ENCODE measurements around the gene OR51I1.

The OR51I1 gene

DNA sequence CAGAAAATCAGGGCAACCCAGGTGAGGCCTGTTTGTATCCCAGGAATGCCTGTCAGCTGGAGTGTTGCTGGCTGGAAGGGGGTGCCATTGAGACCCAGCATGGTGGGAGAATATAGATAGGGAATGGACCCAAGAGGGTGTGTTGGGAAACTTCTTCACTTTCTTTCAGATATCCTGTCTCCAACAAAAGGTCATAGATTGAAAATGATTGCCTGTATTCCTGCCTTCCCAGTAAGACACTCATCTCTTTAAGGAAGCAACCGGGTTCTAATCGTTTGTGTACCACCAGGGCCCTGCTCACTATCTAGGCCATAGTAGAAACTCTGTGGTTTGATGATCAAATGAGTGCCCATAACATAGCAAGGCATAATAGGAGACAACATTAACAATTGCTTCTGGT is at the start of gene OR51I1:
Gene OR51I1 (minus strand): TSS at position 101 of the 400 bp plus-strand sequence. CDS start 0 bp downstream, at position 101.
- H3K9ac ChIP-seq (ENCODE audit: low read length) = no peak within 1 kb of the TSS
- H3K9me3 ChIP-seq (ENCODE audit: control insufficient read depth, low read depth, low read length) = no peaks in the 10 kb centered on the region
- H3K4me1 ChIP-seq (ENCODE audit: control insufficient read depth, low read depth, low read length) = no peaks in the 10 kb centered on the region
- no peak within 1 kb of the TSS for H3K27ac ChIP-seq (ENCODE audit: low read length)
- H3K4me3 ChIP-seq (ENCODE audit: low read length) = no peak within 1 kb of the TSS
- no peaks in the 10 kb centered on the region for H3K36me3 ChIP-seq (ENCODE audit: control insufficient read depth, low read depth, low read length)
- no peaks in the 10 kb centered on the region for H3K27me3 ChIP-seq (ENCODE audit: control insufficient read depth, insufficient read depth, low read length)

DNA sequence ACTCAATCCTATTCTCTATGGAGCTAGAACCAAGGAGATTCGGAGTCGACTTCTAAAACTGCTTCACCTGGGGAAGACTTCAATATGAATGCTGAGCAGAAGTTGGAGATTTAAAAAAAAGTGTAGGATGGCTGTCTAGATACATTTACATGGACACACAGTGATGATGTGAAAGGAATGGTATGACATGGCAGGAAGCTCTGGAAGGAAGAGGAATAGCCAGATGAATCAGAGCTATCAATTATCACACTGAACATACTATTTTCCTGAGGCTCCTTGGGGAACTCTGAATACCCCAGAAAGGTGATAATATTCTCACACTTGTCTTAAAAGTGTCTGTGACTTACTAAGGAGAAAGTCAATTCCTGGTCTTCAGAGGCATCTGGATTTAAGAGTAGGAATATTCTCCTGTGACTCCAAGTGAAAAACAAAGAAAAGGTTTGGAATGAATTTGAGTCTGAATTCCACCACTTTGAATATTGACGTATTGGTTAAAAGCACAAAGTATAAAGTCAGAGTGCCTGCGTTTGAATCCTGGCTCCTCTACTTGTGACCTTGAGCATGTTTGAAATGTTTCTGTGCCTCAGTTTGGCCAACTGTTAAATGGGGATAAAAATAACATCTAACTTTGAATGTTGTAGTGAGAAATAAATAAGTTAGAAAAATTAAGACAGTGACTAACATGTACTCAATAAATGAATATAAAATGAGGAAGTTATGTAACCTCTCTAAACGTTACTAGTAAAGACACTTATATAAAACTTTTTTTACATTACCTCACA is 48.5 kb upstream of the OR51I1 start:
- Histone ChIP-seq H3K9ac (ENCODE audit: low read length) (no peak overlapping the region), H3K4me1 (ENCODE audit: control insufficient read depth, low read depth, low read length) (no peaks in the 10 kb centered on the region), H3K9me3 (ENCODE audit: control insufficient read depth, low read depth, low read length) (no peaks in the 10 kb centered on the region), H3K27me3 (ENCODE audit: control insufficient read depth, insufficient read depth, low read length) (no peaks in the 10 kb centered on the region), H3K27ac (ENCODE audit: low read length) (no peak overlapping the region), H3K36me3 (ENCODE audit: control insufficient read depth, low read depth, low read length) (no peaks in the 10 kb centered on the region), H3K4me3 (ENCODE audit: low read length) (no peak overlapping the region)

DNA sequence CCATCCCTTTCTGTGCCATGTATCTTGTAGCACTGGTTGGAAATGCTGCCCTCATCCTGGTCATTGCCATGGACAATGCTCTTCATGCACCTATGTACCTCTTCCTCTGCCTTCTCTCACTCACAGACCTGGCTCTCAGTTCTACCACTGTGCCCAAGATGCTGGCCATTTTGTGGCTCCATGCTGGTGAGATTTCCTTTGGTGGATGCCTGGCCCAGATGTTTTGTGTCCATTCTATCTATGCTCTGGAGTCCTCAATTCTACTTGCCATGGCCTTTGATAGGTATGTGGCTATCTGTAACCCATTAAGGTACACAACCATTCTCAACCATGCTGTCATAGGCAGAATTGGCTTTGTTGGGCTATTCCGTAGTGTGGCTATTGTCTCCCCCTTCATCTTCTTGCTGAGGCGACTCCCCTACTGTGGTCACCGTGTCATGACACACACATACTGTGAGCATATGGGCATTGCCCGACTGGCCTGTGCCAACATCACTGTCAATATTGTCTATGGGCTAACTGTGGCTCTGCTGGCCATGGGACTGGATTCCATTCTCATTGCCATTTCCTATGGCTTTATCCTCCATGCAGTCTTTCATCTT is 47.6 kb upstream of the OR51I1 start:
- H3K4me3 ChIP-seq (ENCODE audit: low read length) = no peak overlapping the region
- no peaks in the 10 kb centered on the region for H3K9me3 ChIP-seq (ENCODE audit: control insufficient read depth, low read depth, low read length)
- no peak overlapping the region for H3K27ac ChIP-seq (ENCODE audit: low read length)
- H3K36me3 ChIP-seq (ENCODE audit: control insufficient read depth, low read depth, low read length) = no peaks in the 10 kb centered on the region
- H3K27me3 ChIP-seq (ENCODE audit: control insufficient read depth, insufficient read depth, low read length) = no peaks in the 10 kb centered on the region
- no peaks in the 10 kb centered on the region for H3K4me1 ChIP-seq (ENCODE audit: control insufficient read depth, low read depth, low read length)
- no peak overlapping the region for H3K9ac ChIP-seq (ENCODE audit: low read length)

- no peak within 1 kb of the TSS for H3K9ac ChIP-seq (ENCODE audit: low read length)
- H3K27ac ChIP-seq (ENCODE audit: low read length) = no peak within 1 kb of the TSS
- H3K36me3 ChIP-seq (ENCODE audit: control insufficient read depth, low read depth, low read length) = no peaks in the 10 kb centered on the region
- no peak within 1 kb of the TSS for H3K4me3 ChIP-seq (ENCODE audit: low read length)
- no peaks in the 10 kb centered on the region for H3K4me1 ChIP-seq (ENCODE audit: control insufficient read depth, low read depth, low read length)
- H3K27me3 ChIP-seq (ENCODE audit: control insufficient read depth, insufficient read depth, low read length) = no peaks in the 10 kb centered on the region
- H3K9me3 ChIP-seq (ENCODE audit: control insufficient read depth, low read depth, low read length) = no peaks in the 10 kb centered on the region
Observed at GRCh38 chr11:5488385-5488784, 47.1 kb upstream of the OR51I1 start, which contains the start of gene OR52D1. OR52D1 (plus strand) TSS chr11:5488685; CDS start chr11:5488707, 22 bp downstream.

DNA sequence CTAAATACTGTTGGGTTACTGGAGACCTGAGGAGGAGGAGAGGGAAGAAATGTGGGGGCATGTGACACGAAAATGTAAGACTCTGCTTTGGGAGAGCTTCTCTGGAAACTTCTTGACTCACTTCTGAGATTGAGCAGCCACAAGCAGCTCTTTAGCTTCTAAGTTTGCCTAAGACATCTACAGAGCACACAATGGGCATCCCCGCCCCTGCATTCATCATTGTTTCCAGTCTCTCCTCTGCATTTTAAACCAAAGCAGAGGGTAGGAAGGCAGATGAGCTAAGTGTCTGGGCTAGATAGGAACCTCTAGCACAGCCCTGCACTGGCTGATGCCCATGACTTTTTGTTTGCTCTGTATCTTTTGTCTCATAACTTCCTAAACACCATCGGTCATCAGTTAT is 45.1 kb upstream of the OR51I1 start:
- Histone ChIP-seq H3K4me1 (ENCODE audit: control insufficient read depth, low read depth, low read length) (no peaks in the 10 kb centered on the region), H3K27ac (ENCODE audit: low read length) (no peak overlapping the region), H3K4me3 (ENCODE audit: low read length) (no peak overlapping the region), H3K36me3 (ENCODE audit: control insufficient read depth, low read depth, low read length) (no peaks in the 10 kb centered on the region), H3K9ac (ENCODE audit: low read length) (no peak overlapping the region), H3K27me3 (ENCODE audit: control insufficient read depth, insufficient read depth, low read length) (no peaks in the 10 kb centered on the region), H3K9me3 (ENCODE audit: control insufficient read depth, low read depth, low read length) (no peaks in the 10 kb centered on the region)

- no peak overlapping the region for H3K27ac ChIP-seq (ENCODE audit: low read length)
- H3K36me3 ChIP-seq (ENCODE audit: control insufficient read depth, low read depth, low read length) = no peaks in the 10 kb centered on the region
- H3K27me3 ChIP-seq (ENCODE audit: control insufficient read depth, insufficient read depth, low read length) = no peaks in the 10 kb centered on the region
- no peak overlapping the region for H3K9ac ChIP-seq (ENCODE audit: low read length)
- no peaks in the 10 kb centered on the region for H3K9me3 ChIP-seq (ENCODE audit: control insufficient read depth, low read depth, low read length)
- no peak overlapping the region for H3K4me3 ChIP-seq (ENCODE audit: low read length)
- no peaks in the 10 kb centered on the region for H3K4me1 ChIP-seq (ENCODE audit: control insufficient read depth, low read depth, low read length)
Observed at GRCh38 chr11:5486003-5486402, 44.7 kb upstream of the OR51I1 start.

GRCh38 chr11:5476186-5476819 is 35.0 kb upstream of the OR51I1 start:
- Histone ChIP-seq H3K9me3 (ENCODE audit: control insufficient read depth, low read depth, low read length) (no peaks in the 10 kb centered on the region), H3K4me3 (ENCODE audit: low read length) (no peak overlapping the region), H3K9ac (ENCODE audit: low read length) (no peak overlapping the region), H3K36me3 (ENCODE audit: control insufficient read depth, low read depth, low read length) (no peaks in the 10 kb centered on the region), H3K27ac (ENCODE audit: low read length) (no peak overlapping the region), H3K27me3 (ENCODE audit: control insufficient read depth, insufficient read depth, low read length) (no peaks in the 10 kb centered on the region), H3K4me1 (ENCODE audit: control insufficient read depth, low read depth, low read length) (no peaks in the 10 kb centered on the region)

- Histone ChIP-seq H3K36me3 (ENCODE audit: control insufficient read depth, low read depth, low read length) (no peaks in the 10 kb centered on the region), H3K27ac (ENCODE audit: low read length) (no peak overlapping the region), H3K27me3 (ENCODE audit: control insufficient read depth, insufficient read depth, low read length) (no peaks in the 10 kb centered on the region), H3K9ac (ENCODE audit: low read length) (no peak overlapping the region), H3K4me1 (ENCODE audit: control insufficient read depth, low read depth, low read length) (no peaks in the 10 kb centered on the region), H3K9me3 (ENCODE audit: control insufficient read depth, low read depth, low read length) (no peaks in the 10 kb centered on the region), H3K4me3 (ENCODE audit: low read length) (no peak overlapping the region)
Observed at GRCh38 chr11:5473921-5474320, 32.6 kb upstream of the OR51I1 start.

DNA sequence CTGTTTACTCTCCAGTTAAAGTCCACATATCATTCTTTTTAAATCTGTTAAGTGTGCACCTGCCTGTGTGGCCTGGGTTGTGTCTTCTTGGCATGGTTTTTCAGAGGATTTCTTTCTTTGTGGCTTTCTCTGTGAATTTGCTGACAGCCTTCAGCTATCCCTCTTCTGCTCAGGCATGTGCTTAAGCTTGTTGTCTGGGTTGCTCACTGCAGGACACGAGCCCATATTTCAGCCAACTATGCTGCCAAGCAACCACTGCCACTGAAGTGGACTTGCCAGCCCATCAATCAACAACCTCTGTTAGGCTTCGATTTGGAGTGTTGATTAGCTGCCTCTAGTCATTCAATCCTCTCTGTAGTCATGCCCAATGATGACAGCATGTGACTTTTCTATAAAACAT is 26.2 kb upstream of the OR51I1 start:
- Histone ChIP-seq H3K27me3 (ENCODE audit: control insufficient read depth, insufficient read depth, low read length) (no peaks in the 10 kb centered on the region), H3K9ac (ENCODE audit: low read length) (no peak overlapping the region), H3K9me3 (ENCODE audit: control insufficient read depth, low read depth, low read length) (no peaks in the 10 kb centered on the region), H3K27ac (ENCODE audit: low read length) (no peak overlapping the region), H3K4me3 (ENCODE audit: low read length) (no peak overlapping the region), H3K4me1 (ENCODE audit: control insufficient read depth, low read depth, low read length) (no peaks in the 10 kb centered on the region), H3K36me3 (ENCODE audit: control insufficient read depth, low read depth, low read length) (no peaks in the 10 kb centered on the region)

GRCh38 chr11:5460983-5461621 is 19.8 kb upstream of the OR51I1 start:
- H3K9me3 ChIP-seq (ENCODE audit: control insufficient read depth, low read depth, low read length) = no peaks in the 10 kb centered on the region
- H3K4me1 ChIP-seq (ENCODE audit: control insufficient read depth, low read depth, low read length) = no peaks in the 10 kb centered on the region
- H3K36me3 ChIP-seq (ENCODE audit: control insufficient read depth, low read depth, low read length) = no peaks in the 10 kb centered on the region
- no peaks in the 10 kb centered on the region for H3K27me3 ChIP-seq (ENCODE audit: control insufficient read depth, insufficient read depth, low read length)
- no peak overlapping the region for H3K27ac ChIP-seq (ENCODE audit: low read length)
- H3K9ac ChIP-seq (ENCODE audit: low read length) = no peak overlapping the region
- no peak overlapping the region for H3K4me3 ChIP-seq (ENCODE audit: low read length)

GRCh38 chr11:5449432-5449831 is 8.1 kb upstream of the OR51I1 start:
- no peaks in the 10 kb centered on the region for H3K36me3 ChIP-seq (ENCODE audit: control insufficient read depth, low read depth, low read length)
- H3K27ac ChIP-seq (ENCODE audit: low read length) = no peak overlapping the region
- H3K9me3 ChIP-seq (ENCODE audit: control insufficient read depth, low read depth, low read length) = no peaks in the 10 kb centered on the region
- no peak overlapping the region for H3K4me3 ChIP-seq (ENCODE audit: low read length)
- no peaks in the 10 kb centered on the region for H3K4me1 ChIP-seq (ENCODE audit: control insufficient read depth, low read depth, low read length)
- no peaks in the 10 kb centered on the region for H3K27me3 ChIP-seq (ENCODE audit: control insufficient read depth, insufficient read depth, low read length)
- no peak overlapping the region for H3K9ac ChIP-seq (ENCODE audit: low read length)

Data from iPS-18a (cell line).